ENCODE results near the gene EIF4H.
"Not testable (repeated sequence)": the region's sequence is repeated elsewhere in the genome, so short reads cannot be mapped to it uniquely, and the experiment has no call there.

The EIF4H gene

DNA sequence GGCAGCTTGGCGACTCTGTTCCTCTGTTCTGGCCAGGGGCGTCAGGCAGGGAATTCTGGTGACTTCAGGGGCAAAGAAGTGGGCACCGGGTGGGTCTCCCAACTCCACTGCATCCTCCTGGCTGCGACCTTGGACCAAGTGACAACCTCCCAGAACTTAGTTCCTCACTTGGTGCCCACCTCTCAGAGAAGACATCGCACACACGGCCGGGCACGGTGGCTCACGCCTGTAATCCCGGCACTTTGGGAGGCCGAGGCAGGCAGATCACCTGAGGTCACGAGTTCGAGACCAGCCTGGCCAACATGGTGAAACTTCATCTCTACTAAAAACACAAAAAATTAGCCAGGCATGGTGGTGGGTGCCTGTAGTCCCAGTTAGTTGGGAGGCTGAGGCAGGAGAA lies 50.8 kb downstream of the EIF4H start:
- DNase-seq (ENCODE audit: low read depth) = not testable (repeated sequence)

DNA sequence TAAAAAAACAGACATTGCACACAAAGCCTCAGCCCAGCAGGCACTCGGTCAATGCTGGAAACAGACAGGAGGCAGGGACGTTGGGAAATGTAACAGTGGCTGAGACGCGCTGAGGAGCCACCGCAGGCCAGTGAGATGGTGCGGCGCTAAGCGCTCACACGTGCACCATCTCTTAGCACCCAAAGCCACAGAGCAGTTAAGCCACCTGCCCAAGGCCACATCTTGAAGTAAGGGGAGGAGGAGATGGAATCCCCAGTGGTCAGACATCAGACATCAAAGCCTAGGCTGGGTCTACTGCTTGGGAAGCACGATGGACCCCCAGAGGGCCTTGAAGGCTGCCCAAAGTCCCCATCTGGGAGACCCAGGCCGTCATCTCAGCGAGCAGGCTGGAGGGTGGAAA lies 51.2 kb downstream of the EIF4H start:
- no peak for DNase-seq (ENCODE audit: low read depth)

DNA sequence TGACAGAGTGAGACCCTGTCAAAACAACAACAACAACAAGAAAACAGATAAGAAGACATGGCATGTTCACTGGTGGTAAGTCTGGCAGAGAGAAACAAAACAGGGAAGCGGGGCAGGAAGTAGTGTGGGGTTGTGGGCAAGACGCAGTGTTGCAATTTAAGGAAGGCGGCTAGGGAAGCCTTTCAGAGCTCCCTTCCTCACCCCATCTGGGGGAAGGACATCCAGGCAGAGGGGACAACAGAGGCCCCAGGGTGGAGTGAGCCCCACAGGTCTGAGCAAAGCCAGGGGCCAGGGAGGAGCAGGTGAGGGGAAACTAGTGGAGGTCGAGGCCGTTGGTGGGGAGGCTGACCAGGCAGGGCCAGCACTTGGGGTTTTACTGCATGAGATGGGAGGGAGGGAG lies 52.5 kb downstream of the EIF4H start:
- no peak for DNase-seq (ENCODE audit: low read depth)

DNA sequence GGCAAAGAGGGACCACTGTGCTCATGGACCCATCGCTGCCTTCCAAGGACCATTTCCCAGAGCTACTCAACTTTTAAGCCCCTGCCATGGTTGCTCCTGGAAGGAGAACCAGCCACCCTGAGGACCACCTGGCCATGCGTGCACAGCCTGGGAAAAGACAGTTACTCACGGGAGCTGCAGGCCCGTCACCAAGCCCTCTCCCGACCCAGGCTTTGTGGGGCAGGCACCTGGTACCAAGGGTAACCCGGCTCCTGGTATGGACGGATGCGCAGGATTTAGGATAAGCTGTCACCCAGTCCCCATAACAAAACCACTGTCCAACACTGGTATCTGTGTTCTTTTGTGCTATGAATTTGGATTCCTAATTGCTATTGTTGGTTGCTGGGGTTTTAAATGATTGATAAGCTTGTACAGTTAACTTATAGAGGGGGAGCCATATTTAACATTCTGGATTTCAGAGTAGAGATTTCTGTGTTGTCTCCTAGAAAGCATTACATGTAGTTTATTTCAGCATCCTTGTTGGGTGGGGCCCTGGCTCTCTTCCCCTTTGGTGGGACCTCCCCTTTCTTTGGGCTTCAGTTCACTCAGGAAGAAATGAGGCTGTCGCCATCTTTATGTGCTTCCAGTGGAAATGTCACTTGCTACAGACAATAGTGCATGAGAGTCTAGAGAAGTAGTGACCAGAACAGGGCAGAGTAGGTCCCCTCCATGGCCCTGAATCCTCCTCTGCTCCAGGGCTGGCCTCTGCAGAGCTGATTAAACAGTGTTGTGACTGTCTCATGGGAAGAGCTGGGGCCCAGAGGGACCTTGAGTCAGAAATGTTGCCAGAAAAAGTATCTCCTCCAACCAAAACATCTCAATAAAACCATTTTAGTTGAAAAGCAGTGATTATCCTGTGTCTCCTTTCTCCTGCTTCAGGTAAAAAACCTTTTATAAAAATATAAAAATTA lies 55.1 kb downstream of the EIF4H start:
- no peak for DNase-seq (ENCODE audit: low read depth)

DNA sequence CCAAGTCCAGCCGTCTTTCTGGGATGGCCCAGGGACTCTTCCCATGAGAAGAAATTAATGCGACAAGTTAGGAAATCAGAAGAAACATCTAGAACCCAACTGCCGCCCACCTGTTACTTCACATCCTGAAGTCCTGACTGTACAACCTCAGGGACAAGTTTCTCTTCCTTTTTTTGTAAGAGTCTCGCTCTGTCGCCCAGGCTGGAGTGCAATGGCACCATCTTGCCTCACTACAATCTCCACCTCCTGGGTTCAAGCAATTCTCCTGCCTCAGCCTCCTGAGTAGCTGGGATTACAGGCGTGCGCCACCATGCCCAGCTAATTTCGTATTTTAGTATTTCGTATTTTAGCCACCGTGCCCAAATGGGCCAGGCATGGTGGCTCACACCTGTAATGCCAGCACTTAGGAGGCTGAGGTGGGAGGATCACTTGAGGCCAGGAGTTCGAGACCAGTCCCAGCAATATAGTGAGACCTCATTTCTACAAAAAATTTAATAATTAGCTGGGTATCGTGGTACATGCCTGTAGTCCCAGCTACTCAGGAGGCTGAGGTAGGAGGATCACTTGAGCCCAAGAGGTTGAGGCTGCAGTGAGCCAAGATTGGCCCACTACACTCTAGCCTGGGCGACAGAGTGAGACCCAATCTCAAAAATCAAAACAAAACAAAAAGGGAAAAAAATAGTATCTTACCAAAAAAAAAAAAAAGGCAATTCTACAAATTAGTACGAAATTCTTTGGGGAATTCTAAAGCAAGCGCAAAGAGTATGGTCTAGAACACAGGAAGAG lies 56.5 kb downstream of the EIF4H start:
- no peak for DNase-seq (ENCODE audit: low read depth)

DNA sequence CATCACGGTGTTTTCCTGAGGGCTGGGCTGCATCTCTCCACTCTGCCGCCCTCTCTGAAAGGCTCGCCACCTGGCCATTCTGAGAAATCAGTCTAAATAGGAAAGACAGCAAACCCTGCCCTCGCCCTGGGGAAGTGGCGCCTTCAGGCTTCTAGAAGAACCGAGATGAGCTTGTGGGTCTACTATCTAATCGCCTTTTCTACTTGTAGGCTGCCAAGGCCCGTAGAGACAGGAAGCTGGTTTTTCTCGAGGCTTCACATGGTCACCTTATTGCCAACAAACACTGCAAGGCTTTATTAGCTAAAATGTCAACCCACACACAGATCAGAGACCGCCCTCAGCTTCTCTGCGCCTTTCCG lies 57.1 kb downstream of the EIF4H start:
- no peak for DNase-seq (ENCODE audit: low read depth)

DNA sequence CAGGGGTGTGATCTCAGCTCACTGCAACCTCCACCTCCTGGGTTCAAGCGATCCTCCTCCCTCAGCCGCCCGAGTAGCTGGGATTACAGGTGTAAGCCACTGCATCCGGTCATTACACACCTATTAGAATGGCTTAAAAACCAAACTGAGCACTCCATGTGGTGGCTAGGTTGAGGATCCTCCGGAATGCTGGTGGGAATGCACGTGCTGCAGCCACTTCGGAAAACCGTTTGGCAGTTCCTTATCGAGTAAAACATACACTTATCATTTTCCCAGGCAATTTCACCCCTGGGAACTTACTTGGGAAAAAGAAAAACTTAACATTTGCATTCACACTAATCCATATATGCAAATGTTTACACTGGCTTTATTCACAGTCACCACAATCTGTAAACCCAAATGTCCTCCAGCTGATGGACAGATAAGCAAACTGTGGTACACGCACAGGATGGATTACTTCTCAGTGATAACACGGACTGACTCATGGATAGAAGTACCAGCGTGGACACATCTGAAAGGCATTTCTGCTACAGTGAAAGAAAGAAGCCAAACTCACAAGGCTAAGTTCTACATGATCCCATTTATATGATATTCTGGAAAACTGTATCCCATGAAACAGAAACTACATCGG lies 59.6 kb downstream of the EIF4H start:
- no peak for DNase-seq (ENCODE audit: low read depth)

DNA sequence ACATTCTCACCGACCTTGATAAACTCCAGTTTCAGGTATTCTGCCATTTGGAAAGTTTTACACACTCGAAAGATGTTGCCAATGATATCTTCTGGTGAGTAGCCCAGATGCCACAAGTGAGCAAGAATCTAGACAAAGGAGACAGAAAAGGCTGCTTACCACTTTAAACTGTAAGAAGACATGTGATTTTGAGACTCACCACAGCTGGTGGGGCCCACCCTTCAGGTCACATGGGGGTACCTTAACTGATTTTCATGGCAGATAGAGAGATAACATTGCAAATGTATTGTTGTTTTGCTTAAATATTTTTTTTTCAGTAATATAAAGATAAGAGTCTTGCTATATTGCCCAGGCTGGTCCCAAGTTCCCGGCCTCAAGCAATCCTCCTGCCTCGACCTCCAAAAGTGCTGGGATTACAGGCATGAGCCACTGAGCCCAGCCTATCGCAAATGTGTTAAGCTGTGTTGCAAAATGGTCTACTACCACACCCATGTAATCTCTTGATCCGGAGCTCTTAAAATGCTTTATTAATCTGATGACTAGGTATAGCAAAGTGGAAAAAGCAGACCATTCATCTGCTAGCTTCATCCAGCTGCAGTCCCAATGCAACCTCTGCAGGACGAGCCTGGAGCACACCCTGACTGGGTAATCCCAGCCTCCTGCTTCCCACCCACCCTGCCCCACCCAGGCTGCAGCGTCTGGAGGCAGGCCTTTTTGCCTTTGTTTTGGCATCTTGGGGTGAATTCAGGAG lies 61.5 kb downstream of the EIF4H start:
- DNase-seq (ENCODE audit: low read depth) = no peak

DNA sequence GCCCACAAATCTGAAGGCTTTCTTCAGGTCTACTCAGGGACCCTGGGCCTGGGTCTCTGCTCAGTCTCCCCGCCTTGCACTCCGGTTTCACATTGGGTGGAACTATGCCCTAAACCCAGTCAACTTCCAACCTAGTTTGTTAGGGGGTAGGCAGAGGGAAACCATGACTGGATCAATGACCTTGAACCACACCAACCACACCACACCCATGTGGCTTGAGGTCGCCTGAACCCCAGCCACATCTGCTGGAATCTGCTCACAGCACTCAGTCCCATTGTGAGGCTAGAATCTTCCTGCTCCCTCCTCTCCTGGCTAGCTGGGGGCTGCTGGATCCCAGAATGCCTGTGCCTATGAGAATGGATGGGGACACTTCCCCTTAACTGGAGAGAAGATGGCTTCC lies 62.1 kb downstream of the EIF4H start:
- no peak for DNase-seq (ENCODE audit: low read depth)

DNA sequence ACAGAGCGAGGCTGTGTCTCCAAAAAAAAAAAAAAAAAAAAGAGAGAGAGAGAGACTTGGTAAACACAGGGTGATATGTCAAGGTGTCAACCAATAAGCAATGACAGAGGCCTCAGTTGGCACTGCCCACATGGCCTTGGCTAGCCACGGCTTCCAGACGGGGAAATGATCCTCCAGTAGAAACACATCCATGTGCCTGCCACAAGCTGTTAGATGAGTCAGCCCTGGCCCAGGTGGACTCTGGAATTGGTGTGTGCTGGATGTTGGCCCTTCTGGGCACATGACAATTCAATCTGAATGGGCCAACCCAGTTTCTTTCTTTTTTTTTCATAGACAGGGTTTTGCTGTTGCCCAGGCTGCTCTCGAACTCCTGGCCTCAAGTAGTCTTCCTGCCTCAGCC lies 66.3 kb downstream of the EIF4H start:
- DNase-seq (ENCODE audit: low read depth) = no peak

DNA sequence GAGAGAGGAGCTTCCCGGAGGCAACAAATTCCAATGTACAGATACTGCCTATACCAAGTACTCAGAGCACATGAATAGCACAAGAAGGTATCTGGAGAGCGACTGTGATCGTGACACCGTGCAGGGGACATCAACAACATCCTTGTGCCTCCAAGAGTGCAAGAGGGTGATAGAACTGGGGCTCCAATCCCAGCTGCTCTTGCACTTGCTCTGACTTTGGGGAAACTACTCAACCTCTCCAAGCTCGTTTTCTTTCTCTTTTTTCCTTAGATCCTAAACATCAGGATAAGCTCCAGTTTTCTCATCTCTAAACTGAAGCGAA lies 67.9 kb downstream of the EIF4H start:
- no peak for DNase-seq (ENCODE audit: low read depth)

DNA sequence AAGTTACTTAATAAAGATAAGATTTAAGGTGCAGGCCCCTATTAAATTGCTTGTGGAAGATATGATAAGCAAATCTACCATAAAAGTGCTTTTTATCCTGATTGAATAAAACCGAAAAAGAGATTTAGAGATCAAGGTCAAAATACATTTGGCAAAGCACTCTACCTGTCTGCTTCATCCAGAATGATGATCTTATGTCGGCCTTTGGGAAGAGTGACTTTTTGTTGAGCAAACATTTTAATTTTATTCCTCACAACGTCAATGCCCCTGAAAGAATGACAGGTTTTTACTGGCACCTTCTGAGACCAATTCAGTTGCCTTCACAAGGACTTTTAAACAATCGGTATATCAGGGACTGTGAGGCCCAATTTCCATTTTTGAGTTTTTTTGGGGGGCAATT lies 72.3 kb downstream of the EIF4H start:
- no peak for DNase-seq (ENCODE audit: low read depth)
